ENCODE data around the gene FOSB. TPM values are rescaled to one million over a fixed set of nuclear protein-coding genes. Genes with fewer than 3 reads are reported as not detected.

FOSB gene
- total and polyA plus RNA-seq, 9 of the 15 experiments (the other 6 are each of a cell fraction or from before 2014, with no cell fraction given), result 0.11 to 2.7 (median 0.73) TPM

DNA sequence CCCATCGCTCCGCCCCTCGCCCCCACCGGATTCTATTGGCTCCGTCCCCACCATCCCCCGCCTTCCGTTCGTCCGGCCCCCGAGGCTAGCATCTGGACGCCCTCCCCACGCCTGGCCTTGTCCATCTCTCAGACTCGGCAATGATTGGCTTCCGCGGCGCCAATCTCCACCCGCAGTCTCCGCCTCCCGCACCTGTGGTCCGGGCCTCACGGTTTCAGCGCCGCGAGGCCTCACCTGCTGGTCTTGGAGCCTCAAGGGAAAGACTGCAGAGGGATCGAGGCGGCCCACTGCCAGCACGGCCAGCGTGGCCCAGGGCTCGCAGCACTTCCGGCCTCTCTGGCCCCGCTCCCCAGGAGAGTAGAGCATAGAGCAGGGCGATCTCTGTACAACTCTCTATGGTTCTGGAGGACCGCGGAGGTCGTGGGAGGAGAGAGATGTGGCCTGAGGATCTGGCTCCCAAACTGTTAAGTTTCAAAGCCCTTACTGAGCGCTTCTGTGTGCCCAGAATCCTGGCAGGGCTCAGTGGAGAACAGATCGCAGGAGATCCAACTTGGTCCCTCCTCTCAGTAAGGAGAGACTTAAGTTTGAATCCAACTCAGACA lies 44.1 kb upstream of the FOSB start, which contains the start of gene ERCC1 (continued):
- TF ChIP-seq JUN (IDR thresholded peaks at IDR 0.05; ENCODE audit: borderline replicate concordance, low read depth, low read length), result no peak; the same call in 1 of the 2 replicates
- no peak for TF ChIP-seq JUN (CRISPR knock-in tag; IDR thresholded peaks at IDR 0.05; ENCODE audit: borderline replicate concordance)
- TF ChIP-seq, protein P1, sequence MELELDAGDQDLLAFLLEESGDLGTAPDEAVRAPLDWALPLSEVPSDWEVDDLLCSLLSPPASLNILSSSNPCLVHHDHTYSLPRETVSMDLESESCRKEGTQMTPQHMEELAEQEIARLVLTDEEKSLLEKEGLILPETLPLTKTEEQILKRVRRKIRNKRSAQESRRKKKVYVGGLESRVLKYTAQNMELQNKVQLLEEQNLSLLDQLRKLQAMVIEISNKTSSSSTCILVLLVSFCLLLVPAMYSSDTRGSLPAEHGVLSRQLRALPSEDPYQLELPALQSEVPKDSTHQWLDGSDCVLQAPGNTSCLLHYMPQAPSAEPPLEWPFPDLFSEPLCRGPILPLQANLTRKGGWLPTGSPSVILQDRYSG (tag; conservative IDR thresholded peaks at IDR 0.05; ENCODE audit: low read depth), result 0 out of 2 replicates have a peak, but pooled peaks have one; percentile 6
- TF ChIP-seq SOX6 (IDR thresholded peaks at IDR 0.05), result peak; percentile 69
- TF ChIP-seq E2F3 (CRISPR knock-in tag; IDR thresholded peaks at IDR 0.05), result no peak
- TF ChIP-seq, protein P2, sequence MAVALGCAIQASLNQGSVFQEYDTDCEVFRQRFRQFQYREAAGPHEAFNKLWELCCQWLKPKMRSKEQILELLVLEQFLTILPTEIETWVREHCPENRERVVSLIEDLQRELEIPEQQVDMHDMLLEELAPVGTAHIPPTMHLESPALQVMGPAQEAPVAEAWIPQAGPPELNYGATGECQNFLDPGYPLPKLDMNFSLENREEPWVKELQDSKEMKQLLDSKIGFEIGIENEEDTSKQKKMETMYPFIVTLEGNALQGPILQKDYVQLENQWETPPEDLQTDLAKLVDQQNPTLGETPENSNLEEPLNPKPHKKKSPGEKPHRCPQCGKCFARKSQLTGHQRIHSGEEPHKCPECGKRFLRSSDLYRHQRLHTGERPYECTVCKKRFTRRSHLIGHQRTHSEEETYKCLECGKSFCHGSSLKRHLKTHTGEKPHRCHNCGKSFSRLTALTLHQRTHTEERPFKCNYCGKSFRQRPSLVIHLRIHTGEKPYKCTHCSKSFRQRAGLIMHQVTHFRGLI (CRISPR knock-in tag; IDR thresholded peaks at IDR 0.05), result no peak
- no peak for TF ChIP-seq SREBF2 (CRISPR knock-in tag; IDR thresholded peaks at IDR 0.05)
- TF ChIP-seq, protein P3, sequence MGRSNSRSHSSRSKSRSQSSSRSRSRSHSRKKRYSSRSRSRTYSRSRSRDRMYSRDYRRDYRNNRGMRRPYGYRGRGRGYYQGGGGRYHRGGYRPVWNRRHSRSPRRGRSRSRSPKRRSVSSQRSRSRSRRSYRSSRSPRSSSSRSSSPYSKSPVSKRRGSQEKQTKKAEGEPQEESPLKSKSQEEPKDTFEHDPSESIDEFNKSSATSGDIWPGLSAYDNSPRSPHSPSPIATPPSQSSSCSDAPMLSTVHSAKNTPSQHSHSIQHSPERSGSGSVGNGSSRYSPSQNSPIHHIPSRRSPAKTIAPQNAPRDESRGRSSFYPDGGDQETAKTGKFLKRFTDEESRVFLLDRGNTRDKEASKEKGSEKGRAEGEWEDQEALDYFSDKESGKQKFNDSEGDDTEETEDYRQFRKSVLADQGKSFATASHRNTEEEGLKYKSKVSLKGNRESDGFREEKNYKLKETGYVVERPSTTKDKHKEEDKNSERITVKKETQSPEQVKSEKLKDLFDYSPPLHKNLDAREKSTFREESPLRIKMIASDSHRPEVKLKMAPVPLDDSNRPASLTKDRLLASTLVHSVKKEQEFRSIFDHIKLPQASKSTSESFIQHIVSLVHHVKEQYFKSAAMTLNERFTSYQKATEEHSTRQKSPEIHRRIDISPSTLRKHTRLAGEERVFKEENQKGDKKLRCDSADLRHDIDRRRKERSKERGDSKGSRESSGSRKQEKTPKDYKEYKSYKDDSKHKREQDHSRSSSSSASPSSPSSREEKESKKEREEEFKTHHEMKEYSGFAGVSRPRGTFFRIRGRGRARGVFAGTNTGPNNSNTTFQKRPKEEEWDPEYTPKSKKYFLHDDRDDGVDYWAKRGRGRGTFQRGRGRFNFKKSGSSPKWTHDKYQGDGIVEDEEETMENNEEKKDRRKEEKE (IDR thresholded peaks at IDR 0.05; ENCODE audit: borderline replicate concordance in 1 of 2, control insufficient read depth in 1 of 2, low read depth in 2 of 2, low read length in 1 of 2), result peak in 1 of 2 experiments; percentile 14; a peak in 1 of 4 replicates
- TF ChIP-seq, protein P4, sequence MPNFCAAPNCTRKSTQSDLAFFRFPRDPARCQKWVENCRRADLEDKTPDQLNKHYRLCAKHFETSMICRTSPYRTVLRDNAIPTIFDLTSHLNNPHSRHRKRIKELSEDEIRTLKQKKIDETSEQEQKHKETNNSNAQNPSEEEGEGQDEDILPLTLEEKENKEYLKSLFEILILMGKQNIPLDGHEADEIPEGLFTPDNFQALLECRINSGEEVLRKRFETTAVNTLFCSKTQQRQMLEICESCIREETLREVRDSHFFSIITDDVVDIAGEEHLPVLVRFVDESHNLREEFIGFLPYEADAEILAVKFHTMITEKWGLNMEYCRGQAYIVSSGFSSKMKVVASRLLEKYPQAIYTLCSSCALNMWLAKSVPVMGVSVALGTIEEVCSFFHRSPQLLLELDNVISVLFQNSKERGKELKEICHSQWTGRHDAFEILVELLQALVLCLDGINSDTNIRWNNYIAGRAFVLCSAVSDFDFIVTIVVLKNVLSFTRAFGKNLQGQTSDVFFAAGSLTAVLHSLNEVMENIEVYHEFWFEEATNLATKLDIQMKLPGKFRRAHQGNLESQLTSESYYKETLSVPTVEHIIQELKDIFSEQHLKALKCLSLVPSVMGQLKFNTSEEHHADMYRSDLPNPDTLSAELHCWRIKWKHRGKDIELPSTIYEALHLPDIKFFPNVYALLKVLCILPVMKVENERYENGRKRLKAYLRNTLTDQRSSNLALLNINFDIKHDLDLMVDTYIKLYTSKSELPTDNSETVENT (CRISPR knock-in tag; IDR thresholded peaks at IDR 0.05), result peak; percentile 98
- TF ChIP-seq, protein P5, sequence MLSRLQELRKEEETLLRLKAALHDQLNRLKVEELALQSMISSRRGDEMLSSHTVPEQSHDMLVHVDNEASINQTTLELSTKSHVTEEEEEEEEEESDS (CRISPR knock-in tag; IDR thresholded peaks at IDR 0.05), result no peak
- peak; percentile 97 for TF ChIP-seq GABPA (tag; conservative IDR thresholded peaks at IDR 0.05; ENCODE audit: low read depth)
- no peak for TF ChIP-seq ZC3H11A (IDR thresholded peaks at IDR 0.05; ENCODE audit: low read depth, low read length)
